ENCODE results near the gene TCHP.

TCHP gene

DNA sequence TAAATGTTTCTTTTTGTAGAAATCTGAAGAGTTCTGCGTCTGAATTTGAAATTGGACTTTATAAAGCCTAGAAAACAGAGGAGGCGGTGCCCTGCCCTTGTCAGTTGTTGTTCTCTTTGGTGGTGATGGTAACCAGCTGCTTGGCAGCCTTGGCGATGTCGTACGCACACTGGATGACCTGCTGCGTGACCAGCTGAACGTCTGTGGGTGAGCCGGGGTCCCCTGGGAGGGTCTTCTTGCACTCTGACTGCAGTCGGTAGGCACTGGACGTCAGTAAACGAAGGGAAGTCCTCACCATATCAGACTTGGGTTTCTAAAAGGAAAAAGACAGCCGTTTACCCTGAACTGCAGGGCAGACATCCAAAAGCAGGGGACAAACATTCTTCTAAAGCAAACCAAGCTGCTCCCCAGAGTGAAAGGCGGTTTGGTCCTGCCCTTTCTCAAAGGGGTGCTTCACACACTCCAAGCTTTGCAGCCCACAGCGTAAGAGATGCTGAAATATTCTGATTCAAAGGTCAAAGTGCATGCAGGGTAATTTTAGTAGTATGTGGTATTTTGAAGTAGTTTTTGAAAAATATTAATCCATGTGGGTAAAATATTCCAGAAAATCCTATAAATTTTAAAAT is 32.9 kb downstream of the TCHP start:
- no peak for DNase-seq (ENCODE audit: low read depth, low spot score)

DNA sequence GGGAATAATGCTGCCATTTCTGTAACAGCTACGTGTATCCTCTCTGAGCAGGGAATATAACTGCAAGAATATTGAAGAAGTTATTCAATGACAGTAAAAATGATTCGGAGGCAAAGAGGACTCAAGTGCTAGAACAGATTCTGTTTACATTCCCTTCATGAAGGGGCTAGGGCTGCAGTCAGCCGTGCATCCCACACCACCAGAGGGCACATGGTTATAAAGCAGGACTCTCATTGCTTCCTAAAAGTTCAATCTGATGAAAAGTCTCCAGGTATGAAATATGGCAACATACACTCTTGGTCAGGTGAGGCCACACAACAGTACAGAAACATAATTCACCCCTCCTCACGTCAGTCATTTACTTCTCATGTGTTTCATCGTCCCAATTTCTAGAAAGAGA is 34.0 kb downstream of the TCHP start:
- DNase-seq (ENCODE audit: low read depth, low spot score): no peak

- DNase-seq (ENCODE audit: low read depth, low spot score): no peak
Measured at GRCh38 chr12:109937371-109937770, 37.3 kb downstream of the TCHP start.

- DNase-seq (ENCODE audit: low read depth, low spot score): no peak
Measured at GRCh38 chr12:109938947-109939346, 38.9 kb downstream of the TCHP start.

DNA sequence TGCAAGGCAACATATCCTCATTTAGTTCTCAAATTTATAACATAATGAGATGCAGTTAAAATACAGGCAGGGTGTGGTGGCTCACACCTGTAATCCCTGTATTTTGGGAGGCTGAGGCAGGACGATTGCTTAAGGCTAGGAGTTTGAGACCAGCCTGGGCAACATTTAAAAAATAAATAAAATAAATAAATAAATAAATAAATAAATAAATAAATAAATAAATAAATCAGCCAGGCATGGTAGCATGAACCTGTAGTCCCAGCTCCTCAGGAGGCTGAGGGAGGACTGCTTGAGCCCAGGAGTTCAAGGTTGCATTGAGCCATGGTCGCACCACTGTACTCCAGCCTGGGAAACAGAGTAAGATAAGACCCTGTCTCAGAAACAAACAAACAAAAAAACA is 39.4 kb downstream of the TCHP start:
- DNase-seq (ENCODE audit: low read depth, low spot score): no peak

DNA sequence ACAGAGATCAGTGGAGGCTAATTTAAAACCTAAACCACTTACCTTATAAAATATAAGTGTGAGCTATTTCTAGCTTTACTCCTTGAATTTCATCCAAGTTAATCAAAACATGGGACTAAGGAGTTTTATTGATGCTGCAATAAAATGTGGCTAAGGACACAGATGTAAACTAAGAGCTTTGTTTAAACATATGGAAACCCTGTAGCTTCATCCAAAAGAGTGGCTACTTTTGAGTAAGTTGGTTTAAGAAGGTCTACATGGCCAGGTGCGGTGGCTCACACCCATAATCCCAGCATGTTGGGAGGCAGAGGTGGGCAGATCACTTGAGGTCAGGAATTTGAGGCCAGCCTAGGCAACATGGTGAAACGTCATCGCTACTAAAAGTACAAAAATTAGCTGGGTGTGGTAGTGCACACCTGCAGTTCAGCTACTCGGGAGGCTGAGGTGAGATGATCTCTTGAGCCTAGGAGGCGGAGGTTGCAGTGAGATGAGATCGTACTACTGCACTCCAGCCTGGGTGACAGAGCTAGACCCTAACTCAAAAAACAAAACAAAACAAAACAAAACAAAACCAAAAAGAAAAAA is 40.4 kb downstream of the TCHP start:
- no peak for DNase-seq (ENCODE audit: low read depth, low spot score)

DNA sequence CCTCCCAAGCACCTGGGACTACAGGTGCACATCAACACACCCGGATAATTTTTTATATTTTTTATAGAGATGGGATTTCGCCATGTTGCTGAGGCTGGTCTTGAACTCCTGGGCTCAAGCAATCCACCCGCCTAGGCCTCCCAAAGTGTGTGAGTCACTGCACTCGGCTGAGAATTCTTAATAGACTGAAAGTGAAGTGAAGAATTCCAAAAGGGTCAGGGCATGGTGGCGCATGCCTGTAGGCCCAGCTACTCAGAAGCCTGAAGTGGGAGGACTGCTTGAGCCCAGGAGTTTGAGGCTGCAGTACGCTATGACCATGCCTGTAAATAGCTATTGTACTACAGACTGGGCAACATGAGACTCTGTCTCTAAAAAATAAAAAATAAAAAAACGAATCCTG is 43.7 kb downstream of the TCHP start:
- DNase-seq (ENCODE audit: low read depth, low spot score): no peak

DNA sequence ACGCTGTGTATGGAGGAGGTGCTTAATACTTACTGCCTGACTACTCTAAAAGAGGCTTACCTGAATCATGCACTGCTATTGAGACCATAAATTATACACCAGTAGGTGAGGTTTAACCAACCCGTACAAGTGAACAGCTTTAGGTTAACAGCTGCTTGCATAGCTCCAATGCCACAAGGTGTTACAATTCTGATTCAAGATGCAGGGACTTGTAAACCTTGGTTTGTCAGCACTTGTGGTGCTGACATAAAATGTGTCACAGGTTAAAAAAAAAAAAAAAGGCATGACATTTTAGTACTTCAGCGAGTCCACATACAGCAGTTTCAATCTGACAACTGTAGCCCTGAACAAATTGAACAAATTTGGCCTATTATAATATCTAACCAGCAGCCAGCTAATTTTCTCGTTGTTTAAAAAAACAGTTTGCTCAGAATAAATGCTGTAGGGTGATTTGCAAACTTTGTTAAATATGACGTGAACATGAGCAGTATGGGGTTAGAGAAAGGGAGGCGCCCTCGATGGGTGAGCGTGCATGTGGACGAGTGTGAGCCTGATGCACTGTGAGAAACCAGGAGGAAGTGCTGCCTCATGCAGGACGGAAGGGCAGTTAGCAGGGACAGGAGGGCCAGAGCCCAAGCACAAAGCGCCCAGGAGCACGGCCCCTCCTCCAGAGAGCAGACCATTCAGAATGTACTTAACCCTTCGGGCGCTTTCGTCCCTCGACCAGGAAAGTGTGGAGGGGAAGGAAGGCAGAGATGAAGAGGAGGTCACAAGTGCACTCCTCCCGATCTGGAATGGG is 44.7 kb downstream of the TCHP start:
- no peak for DNase-seq (ENCODE audit: low read depth, low spot score)

GRCh38 chr12:109946505-109946904 is 46.4 kb downstream of the TCHP start:
- no peak for DNase-seq (ENCODE audit: low read depth, low spot score)

GRCh38 chr12:109946913-109947312 is 46.8 kb downstream of the TCHP start:
- DNase-seq (ENCODE audit: low read depth, low spot score): no peak

- no peak for DNase-seq (ENCODE audit: low read depth, low spot score)
Measured at GRCh38 chr12:109947521-109947920, 47.4 kb downstream of the TCHP start.

GRCh38 chr12:109948368-109948767 is 48.3 kb downstream of the TCHP start:
- no peak for DNase-seq (ENCODE audit: low read depth, low spot score)

GRCh38 chr12:109949089-109949488 is 49.0 kb downstream of the TCHP start:
- no peak for DNase-seq (ENCODE audit: low read depth, low spot score)

DNA sequence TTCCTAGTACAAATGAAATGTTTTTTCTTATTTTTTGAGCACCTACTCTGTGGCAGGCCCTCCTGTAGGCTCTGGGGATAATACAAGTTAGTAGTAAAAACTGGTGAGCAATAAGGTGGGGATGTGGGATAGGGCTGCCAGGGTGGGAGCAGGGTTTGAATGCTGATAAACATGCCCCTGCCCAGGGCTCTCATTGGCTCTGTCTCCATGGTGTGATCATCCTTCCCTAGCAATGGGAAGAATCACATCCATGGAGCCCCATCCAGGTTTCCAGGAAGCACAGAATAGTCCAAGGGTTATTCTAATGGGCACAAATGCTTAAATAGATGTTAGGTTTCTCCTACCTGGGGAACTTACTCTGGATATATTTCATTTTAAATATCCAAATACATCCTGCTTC is 50.6 kb downstream of the TCHP start:
- no peak for DNase-seq (ENCODE audit: low read depth, low spot score)

GRCh38 chr12:109951136-109951535 is 51.1 kb downstream of the TCHP start:
- DNase-seq (ENCODE audit: low read depth, low spot score): no peak

- DNase-seq (ENCODE audit: low read depth, low spot score): no peak
Measured at GRCh38 chr12:109951751-109952150, 51.7 kb downstream of the TCHP start.

DNA sequence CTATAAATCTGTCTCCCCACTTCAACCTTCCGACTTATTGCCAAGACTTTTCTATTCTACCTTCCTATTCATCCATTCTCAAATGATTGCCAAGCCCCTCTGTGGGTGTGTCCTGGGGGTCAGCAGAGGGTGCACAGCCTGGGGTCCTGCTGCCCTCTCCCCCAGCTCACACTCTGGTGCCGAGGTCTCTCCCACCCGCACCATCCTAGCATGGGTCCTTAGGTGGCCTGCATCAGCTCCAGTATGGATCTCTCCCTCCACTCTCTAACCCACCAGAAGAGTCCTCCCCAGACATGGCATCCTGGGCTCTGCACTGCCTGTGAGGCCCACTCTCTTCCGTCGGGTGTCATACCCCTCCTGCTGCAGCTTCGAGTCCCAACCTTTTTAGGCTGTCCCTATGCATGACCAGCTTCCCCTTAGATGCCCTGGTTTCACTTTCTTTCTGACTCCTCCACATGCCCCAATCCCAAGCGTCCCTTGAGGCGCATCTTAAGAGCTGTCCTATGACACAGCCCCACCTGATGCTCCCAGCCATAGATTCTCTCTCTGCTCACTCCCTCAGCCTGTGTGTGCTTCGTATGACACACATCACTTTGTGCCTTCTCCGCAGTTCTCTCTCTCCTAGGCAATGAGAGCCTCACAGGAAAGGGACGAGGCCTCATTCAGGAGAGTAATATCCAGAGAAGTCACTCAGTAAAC is 52.2 kb downstream of the TCHP start:
- DNase-seq (ENCODE audit: low read depth, low spot score): no peak

DNA sequence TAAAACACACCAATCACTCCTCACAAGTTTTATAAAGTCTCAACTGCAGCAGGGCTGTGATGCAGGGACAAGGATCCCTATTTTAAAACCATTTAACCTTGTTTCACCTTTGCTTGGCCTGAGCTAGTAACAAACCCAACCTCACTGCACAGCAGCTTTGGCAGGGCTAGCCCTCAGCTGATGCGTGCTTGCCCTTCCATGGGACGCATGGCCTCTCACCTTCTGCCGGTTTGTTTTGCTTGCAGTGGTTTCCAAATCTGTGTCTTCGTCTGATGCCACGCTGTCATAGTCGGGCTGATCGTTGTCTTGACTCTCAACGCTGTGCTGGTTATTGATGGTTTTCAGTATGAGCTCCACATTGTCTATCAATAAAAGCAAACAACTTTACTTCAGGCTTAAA is 52.8 kb downstream of the TCHP start:
- no peak for DNase-seq (ENCODE audit: low read depth, low spot score)

GRCh38 chr12:109953656-109954055 is 53.6 kb downstream of the TCHP start:
- DNase-seq (ENCODE audit: low read depth, low spot score): no peak

- DNase-seq (ENCODE audit: low read depth, low spot score): no peak
Measured at GRCh38 chr12:109958374-109958773, 58.3 kb downstream of the TCHP start.

- no peak for DNase-seq (ENCODE audit: low read depth, low spot score)
Measured at GRCh38 chr12:109959411-109960093, 59.5 kb downstream of the TCHP start.

DNA sequence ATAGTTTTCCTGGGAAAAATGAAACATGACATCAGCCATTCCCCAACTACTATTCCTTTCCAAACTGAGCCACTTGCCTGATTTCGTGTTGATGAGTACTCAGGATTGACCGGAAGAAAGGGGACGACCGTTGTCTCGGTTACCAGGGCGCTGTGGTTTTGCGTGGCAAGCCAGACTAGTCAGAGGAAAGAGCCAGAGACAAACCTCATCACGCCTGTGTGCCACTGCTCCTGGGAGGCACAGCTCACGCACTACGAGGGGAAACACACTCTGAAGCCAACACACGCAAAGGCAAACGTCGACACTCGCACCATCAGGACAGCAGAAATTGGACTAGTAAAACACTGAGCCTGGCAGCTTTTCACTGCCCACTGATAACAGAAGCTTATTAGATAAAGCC is 61.1 kb downstream of the TCHP start:
- DNase-seq (ENCODE audit: low read depth, low spot score): no peak

Measured in activated naive CD8-positive, alpha-beta T cell treated with anti-CD3 and anti-CD28 coated beads, Interleukin-2, amount 50 U/mL, for 16 hours (primary cell).